Ishikawa (cell line): Measurements from ENCODE around the gene CHST11.

Source experiments
- CEBPB ChIP-seq: IDR thresholded peaks from 2 replicates; pipeline ENCODE4 v1.6.1; 2012
- CREB1 ChIP-seq: IDR thresholded peaks from 2 replicates; pipeline ENCODE4 v1.6.1; 2012; ENCODE audit warnings: low read depth
- EGR1 ChIP-seq: IDR thresholded peaks from 2 replicates; pipeline ENCODE4 v1.6.1; 2012
- EP300 ChIP-seq: IDR thresholded peaks from 2 replicates; pipeline ENCODE4 v1.6.1; 2012; ENCODE audit warnings: borderline replicate concordance
- FOXM1 ChIP-seq: IDR thresholded peaks from 2 replicates; pipeline ENCODE4 v1.6.1; 2012; ENCODE audit warnings: low read depth, borderline replicate concordance
- MAX ChIP-seq: IDR thresholded peaks from 2 replicates; pipeline ENCODE4 v1.6.1; 2012
- NFIC ChIP-seq: IDR thresholded peaks from 2 replicates; pipeline ENCODE4 v1.6.1; 2012
- RAD21 ChIP-seq: IDR thresholded peaks from 2 replicates; pipeline ENCODE4 v1.6.1; 2012; ENCODE audit warnings: low read depth
- REST ChIP-seq: IDR thresholded peaks from 2 replicates; pipeline ENCODE4 v1.6.1; 2012; ENCODE audit warnings: low read depth, mild to moderate bottlenecking
- TAF1 ChIP-seq: IDR thresholded peaks from 2 replicates; pipeline ENCODE4 v1.6.1; 2012; ENCODE audit warnings: low read depth, mild to moderate bottlenecking
- TCF12 ChIP-seq: IDR thresholded peaks from 2 replicates; pipeline ENCODE4 v1.6.1; 2012; ENCODE audit warnings: low read depth
- TEAD4 ChIP-seq: IDR thresholded peaks from 2 replicates; pipeline ENCODE4 v1.6.1; 2012
- USF1 ChIP-seq: IDR thresholded peaks from 2 replicates; pipeline ENCODE4 v1.6.1; 2012
- YY1 ChIP-seq: IDR thresholded peaks from 2 replicates; pipeline ENCODE4 v1.6.1; 2012; ENCODE audit warnings: low read depth
- ZBTB7A ChIP-seq: IDR thresholded peaks from 2 replicates; pipeline ENCODE4 v1.6.1; 2012; ENCODE audit warnings: low read depth

The CHST11 gene

GRCh38 chr12:104590022-104590421, 133.3 kb downstream of the CHST11 start:
- TF ChIP-seq YY1 (no peak), EGR1 (no peak), EP300 (no peak), TEAD4 (no peak), MAX (no peak)

GRCh38 chr12:104591257-104591885, 134.6 kb downstream of the CHST11 start:
- TF ChIP-seq NFIC, result no peak
- TF ChIP-seq USF1, result no peak

GRCh38 chr12:104593482-104593881, 136.7 kb downstream of the CHST11 start:
- TF ChIP-seq TCF12 (no peak), NFIC (no peak), RAD21 (no peak), CEBPB (no peak), ZBTB7A (no peak), TAF1 (no peak), MAX (no peak), CREB1 (no peak), YY1 (no peak), TEAD4 (no peak)

- TF ChIP-seq MAX (no peak), USF1 (no peak), EP300 (no peak), FOXM1 (no peak), TAF1 (no peak), ZBTB7A (no peak)
These were observed 139.5 kb downstream of the CHST11 start for GRCh38 chr12:104596134-104596799.

GRCh38 chr12:104596898-104597843, 140.4 kb downstream of the CHST11 start:
- no peak for TF ChIP-seq MAX

- TF ChIP-seq NFIC (no peak), REST (no peak), CEBPB (no peak), TCF12 (no peak), TEAD4 (no peak), FOXM1 (no peak), MAX (no peak), EP300 (no peak), EGR1 (no peak), TAF1 (no peak)
These were observed 141.9 kb downstream of the CHST11 start for GRCh38 chr12:104598342-104599271.
